Caki2 (cell line): Measurements from ENCODE around the gene KRT15. TPM values are rescaled to one million over a fixed set of nuclear protein-coding genes. Genes with fewer than 3 reads are reported as not detected.

Experiments
- DNase-seq: peaks from one replicate; pipeline ENCODE4 v3.0.0-alpha.2; 2015; ENCODE audit warnings: low read depth
- in situ Hi-C: cut with HindIII; loops from 2 replicates; pipeline ENCODE4 v1.10.0; 2016; ENCODE audit warnings: low sequenced_read_pairs, low pct_unique_long_range_greater_than_20kb, mixed read lengths
- total RNA-seq: library from RNA; depleted of rRNA; stranded (reverse); fragments of >200 nt; shearing (Covaris generic); gene quantifications from 2 replicates; pipeline ENCODE4 v1.2.3, GENCODE V29; 2014; ENCODE audit warnings: low replicate concordance; rRNA removed

Gene KRT15
- total RNA-seq, result 3.6 and 14.2 TPM in 2 replicates

- in situ Hi-C loops, result no loop called here
- peak; percentile 75 for DNase-seq
Observed at GRCh38 chr17:41518789-41519449, at the start of gene KRT15. KRT15 (minus strand) TSS chr17:41518890; CDS start chr17:41518827, 63 bp downstream.

GRCh38 chr17:41567317-41567716 is 48.6 kb upstream of the KRT15 start:
- in situ Hi-C loops, result no loop called here
- DNase-seq, result no peak

- no peak for DNase-seq
- in situ Hi-C loops, result no loop called here
Observed at GRCh38 chr17:41565338-41565737, 46.6 kb upstream of the KRT15 start.

GRCh38 chr17:41563607-41564170 is 45.0 kb upstream of the KRT15 start:
- in situ Hi-C loops, result no loop called here
- no peak for DNase-seq

- in situ Hi-C loops, result no loop called here
- no peak for DNase-seq
Observed at GRCh38 chr17:41561554-41561953, 42.9 kb upstream of the KRT15 start.

- in situ Hi-C loops, result no loop called here
Observed at GRCh38 chr17:41559548-41559947, 40.9 kb upstream of the KRT15 start.

GRCh38 chr17:41556931-41557330 is 38.2 kb upstream of the KRT15 start:
- DNase-seq, result no peak
- in situ Hi-C loops, result no loop called here

More at GRCh38 chr17:41559548-41559947, 40.9 kb upstream of the KRT15 start:
- no peak for DNase-seq

GRCh38 chr17:41556306-41556705 is 37.6 kb upstream of the KRT15 start:
- DNase-seq, result no peak
- in situ Hi-C loops, result no loop called here

GRCh38 chr17:41555105-41555887 is 36.6 kb upstream of the KRT15 start:
- in situ Hi-C loops, result no loop called here

GRCh38 chr17:41553987-41554680 is 35.4 kb upstream of the KRT15 start:
- DNase-seq, result no peak
- in situ Hi-C loops, result no loop called here

More at GRCh38 chr17:41555105-41555887, 36.6 kb upstream of the KRT15 start:
- DNase-seq, result no peak

GRCh38 chr17:41553176-41553575 is 34.5 kb upstream of the KRT15 start:
- in situ Hi-C loops, result no loop called here
- DNase-seq, result no peak

GRCh38 chr17:41552455-41552854 is 33.8 kb upstream of the KRT15 start:
- DNase-seq, result no peak
- in situ Hi-C loops, result no loop called here

GRCh38 chr17:41551365-41551764 is 32.7 kb upstream of the KRT15 start:
- in situ Hi-C loops, result no loop called here
- peak; percentile 40 for DNase-seq

- in situ Hi-C loops, result no loop called here
- peak; percentile 82 for DNase-seq
Observed at GRCh38 chr17:41549596-41550039, 30.9 kb upstream of the KRT15 start.

GRCh38 chr17:41548844-41549595 is 30.3 kb upstream of the KRT15 start:
- in situ Hi-C loops, result no loop called here
- DNase-seq, result peak; percentile 97

GRCh38 chr17:41547921-41548843 is 29.5 kb upstream of the KRT15 start:
- in situ Hi-C loops, result no loop called here
- peak; percentile 99 for DNase-seq

GRCh38 chr17:41547378-41547841 is 28.7 kb upstream of the KRT15 start:
- in situ Hi-C loops, result no loop called here
- peak; percentile 94 for DNase-seq
